Raji (cell line): ENCODE measurements around the gene SLC2A8.

ENCODE experiments used
- POLR2A ChIP-seq: IDR thresholded peaks from 2 replicates; pipeline ENCODE4 v1.6.1; 2011; ENCODE audit warnings: low read depth, low read length, control low read depth; ENCODE audit not compliant: insufficient read depth

SLC2A8 gene

DNA sequence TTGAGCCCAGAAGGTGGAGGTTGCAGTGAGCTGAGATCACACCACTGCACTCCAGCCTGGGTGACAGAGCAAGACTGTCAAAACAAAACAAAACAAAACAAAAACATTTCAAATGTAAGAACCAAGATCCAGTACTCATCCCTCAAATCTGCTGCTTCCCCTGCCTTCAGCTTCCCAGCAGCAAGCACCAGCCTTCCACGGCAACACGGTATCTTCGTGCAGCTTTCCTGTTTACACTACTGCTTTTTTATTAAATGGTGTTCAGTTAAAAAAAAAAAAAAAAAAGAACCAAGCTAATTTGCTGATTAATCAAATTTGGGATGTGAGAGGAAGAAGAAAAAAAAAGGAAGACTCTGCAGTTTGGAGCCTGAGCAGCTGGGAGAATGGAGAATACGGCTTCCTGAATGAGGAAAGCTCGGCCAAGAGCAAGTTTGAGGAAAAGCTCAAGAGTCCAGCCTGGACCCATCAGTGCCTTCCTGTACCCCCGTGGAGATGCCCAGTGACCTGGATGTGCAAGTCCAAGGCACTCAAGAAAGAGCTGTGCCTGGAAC lies 28.0 kb upstream of the SLC2A8 start:
- TF ChIP-seq POLR2A, result no peak

DNA sequence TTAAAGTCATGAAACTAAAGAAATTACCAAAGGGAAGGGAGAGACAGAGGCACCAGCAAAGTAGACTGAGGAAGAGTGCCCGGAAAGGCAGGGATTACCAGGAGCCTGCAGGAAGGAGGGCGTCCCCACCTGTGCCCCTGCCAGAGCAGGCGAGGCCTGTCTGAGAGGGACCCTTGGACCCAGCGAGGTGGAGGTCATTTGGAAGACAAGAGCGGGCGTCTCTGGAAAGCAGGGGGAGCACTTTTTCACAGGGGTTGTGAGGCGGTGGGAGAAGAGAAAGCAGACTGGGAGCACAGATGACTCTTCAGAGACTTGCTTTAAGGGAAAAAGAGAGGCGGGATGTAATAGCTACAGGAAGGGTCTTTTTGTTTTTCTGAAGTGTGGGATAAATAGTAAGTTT lies 27.5 kb upstream of the SLC2A8 start:
- no peak for TF ChIP-seq POLR2A

DNA sequence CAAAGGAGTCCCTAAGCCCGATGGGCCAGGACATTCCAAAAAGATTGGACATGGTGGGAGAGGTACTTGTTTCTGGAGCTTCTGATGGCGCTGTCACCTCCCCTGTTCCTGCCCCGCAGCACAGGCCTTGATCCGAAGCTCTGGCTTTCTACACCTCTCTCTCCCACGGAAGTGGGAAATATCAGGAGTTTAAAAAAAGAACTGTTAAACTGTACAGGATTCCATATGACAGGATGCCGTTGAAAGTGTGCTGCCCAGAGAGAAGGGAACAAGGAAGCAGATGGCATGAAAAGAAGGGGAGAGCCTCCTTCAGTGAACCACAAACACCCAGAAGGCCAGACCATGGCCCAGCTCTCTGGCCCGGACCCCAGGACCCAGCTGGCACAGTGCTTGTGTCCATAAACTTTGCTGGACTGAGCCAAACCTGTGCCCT lies 26.8 kb upstream of the SLC2A8 start:
- TF ChIP-seq POLR2A, result no peak

DNA sequence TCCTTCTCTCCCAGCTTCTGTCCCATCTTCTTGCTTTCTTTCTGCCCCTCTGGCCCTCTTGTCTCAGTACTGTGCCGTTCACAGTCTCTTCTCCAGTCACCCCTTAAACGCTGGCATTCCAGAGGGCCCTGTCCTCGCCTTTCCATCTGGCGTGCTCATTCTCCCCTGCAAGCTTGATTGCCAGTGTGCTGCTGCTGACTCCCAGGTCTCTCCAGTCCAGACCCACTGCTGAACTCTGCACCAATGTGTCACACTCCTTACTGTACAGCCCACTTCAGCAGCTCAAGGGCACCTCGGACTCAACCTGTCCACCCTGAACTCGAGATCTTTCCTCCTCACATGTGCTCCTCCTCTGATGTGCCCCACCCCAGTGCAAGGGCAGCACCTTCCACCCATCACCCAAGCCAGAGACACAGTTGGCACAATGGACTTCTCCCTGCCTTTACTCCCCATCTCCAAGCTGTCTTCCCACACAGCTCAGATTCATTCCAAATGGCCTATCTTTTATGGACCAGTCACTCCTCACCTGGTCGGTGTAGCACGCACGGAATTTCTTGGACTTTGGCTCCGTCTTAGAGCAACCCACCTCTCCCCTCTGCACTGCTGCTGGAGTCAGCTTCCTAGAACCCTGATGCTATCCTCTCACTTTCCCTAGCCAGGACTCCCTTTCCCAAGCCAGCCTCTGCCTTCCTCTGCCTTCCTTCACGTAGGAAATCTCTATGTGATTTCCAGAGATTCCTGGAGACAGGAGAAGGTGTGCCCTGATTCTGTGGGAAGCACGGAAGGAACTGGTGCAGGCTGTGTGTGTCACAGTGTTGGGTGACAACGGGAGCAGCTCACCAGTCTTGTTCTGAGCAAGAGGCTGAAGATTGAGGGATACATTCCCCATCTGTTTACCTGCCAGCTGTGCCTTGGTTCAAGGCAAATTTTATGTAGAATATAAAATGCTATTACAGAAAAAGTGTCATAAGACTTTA lies 26.0 kb upstream of the SLC2A8 start:
- TF ChIP-seq POLR2A, result no peak

DNA sequence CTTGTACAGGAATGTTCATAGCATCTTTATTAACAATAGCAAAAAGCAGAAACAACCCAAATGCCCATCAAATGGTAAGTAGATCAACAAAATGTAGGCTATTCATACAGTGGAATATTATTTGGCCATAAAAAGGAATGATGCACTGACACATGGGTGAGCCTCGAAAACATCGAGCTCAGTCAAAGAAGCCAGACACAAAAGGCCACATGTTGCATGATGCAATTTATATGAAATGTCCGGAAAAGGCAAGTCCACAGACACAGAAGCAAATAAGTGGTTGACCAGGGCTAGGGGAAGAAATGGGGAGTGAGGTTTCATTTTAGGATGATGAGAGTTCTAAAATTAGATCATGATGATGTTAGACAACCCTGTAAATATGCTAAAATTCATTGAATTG lies 16.5 kb upstream of the SLC2A8 start:
- no peak for TF ChIP-seq POLR2A

DNA sequence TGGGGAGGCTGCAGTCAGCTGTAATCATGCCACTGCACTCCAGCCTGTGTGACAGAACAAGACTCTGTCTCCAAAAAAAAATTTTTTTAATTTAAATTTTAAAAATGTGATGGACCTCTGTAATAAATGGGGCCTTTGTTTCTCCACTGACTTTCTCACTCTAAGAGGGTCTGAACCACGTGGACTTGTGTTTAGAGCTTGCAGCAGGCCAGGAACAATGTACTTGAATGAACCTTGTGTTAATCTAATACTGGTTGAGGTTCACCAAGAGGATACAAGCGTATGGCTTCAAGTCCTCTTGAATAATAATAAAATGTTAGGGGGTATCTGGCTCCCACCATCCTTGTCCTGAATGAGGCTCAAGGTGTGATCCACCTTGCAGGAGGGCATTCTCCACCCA lies 14.4 kb upstream of the SLC2A8 start:
- TF ChIP-seq POLR2A, result no peak

DNA sequence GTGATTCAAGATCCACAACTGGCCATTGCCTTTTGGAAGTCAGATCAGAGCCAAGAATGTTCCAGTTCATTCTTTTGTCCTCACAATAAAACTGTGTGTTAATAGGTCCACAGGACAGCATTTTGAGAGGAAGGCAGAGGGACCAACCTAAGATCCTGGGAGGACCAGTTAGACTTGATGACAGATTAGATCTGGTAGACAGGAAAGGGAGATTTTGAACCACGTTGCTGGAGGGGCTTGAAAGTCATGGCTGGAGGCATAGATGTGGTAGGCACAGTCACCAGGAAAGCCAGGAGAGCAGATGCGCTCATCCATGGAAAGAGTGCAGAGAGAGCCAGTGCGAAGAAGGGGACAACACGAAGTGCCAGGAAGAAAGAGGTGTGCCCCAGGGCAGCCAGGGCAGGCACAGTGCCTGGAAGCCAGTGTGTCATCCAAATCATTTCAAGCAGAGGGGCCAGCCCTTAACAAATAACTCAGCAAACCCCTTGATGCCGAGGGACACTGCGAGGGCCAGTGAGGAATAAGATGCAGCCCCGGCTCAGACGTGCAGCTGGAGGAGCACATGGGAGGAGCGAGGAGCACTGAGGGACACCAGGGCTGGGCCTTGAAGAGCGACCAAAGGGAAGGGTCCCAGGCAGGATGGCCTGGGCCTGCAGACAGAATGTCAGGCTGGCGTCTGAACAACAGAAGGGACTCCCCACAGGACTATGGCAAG lies 12.8 kb upstream of the SLC2A8 start:
- no peak for TF ChIP-seq POLR2A

DNA sequence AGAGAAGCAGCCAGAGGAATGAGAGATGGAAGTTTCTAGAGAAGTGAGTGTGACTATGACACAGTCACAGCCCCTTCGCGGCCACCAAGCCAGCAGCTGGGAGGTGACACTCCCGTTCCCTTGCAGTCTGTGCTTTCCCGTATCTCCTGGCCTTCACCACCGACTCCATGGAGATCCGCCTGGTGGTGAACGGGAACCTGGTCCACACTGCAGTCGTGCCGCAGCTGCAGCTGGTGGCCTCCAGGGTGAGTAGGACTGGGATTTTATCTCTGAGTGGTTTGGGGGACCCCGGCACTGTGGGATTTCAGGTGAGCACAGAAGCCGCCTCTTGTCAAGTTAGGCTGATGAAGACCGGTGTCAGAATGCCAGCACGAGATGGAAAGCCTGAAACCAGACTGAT lies 12.1 kb upstream of the SLC2A8 start:
- TF ChIP-seq POLR2A, result no peak

DNA sequence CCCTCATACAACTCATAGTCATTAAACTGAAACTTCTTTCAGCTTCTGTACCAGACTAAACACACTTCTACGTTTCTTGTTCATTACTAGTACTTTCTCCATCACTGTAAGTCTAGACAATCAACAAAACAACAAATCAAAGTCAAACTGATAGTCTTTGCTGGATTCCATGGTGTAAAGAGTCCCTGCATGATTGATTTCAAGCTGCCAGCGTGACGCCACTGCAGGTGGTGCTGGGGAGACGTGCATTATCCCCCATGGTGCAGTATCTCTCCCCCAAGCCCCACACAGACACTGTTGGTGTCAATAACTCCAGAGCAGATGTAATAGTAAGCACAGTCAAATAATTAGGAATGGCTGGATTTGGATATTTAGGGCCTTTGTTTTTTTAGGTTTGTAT lies 10.7 kb upstream of the SLC2A8 start:
- no peak for TF ChIP-seq POLR2A

DNA sequence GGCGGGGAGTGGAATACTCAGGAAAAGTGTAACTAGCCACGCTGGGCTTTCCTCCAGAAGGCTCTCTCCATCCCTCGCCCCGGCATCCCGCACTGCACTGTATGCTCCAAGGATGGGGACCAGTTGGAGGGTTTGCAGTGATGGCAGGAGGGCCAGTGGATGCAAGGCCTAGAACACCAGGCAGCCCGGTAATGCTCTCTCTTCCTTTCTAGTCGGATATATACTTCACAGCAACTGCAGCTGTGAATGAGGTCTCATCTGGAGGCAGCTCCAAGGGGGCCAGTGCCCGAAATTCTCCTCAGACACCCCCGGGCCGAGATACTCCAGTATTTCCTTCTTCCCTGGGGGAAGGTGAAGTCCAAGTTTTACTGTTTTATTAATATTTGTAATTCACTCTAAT lies 10.0 kb upstream of the SLC2A8 start:
- TF ChIP-seq POLR2A, result no peak

DNA sequence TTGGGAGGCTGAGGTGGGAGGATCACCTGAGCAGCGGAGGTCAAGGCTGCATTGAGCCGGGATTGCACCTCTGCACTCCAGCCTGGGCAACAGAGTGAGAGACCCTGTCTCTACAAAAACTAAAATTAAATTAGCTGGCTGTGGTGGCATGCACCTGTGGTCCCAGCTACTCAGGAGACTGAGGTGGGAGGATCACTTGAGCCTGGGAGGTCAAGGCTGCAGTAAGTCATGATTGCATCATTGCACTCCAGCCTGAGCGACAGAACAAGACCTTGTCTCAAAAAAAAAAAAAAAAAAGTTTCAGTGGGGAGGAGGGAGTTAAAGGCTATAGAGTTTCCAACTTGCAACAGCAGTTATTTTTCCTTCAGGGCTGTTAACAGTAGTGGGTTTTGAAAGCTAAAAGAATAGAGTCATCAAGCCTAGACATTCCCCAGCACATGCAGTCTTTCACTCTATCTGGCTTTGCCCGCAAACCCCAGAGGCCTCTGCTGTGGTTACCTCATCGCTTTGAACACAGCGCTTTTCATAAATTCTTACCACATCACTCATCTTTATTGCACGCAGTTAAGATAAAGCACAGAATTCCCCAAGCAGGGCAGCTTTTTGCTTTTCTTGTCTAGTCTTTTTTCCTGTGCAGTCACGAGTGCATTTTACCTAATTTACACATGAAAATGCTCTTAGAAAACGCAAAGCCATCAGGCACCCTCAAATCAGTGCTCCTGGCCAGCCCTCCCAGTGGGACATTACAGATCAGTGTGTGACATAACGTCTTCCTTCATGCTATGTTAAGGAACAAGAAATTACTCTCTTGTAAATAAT lies 8.7 kb upstream of the SLC2A8 start:
- TF ChIP-seq POLR2A, result no peak

DNA sequence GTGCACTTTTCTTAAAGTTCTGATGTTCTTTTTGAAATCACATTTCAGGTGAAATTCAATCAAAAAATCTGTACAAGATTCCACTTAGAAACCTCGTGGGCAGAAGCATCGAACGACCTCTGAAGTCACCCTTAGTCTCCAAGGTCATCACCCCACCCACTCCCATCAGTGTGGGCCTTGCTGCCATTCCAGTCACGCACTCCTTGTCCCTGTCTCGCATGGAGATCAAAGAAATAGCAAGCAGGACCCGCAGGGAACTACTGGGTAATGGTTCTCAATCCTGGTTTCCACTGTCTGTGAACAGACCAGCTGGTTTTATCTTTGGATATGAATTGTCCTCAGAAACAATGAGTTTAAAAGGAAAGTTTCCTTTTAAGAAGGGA lies 8.1 kb upstream of the SLC2A8 start:
- TF ChIP-seq POLR2A, result no peak

DNA sequence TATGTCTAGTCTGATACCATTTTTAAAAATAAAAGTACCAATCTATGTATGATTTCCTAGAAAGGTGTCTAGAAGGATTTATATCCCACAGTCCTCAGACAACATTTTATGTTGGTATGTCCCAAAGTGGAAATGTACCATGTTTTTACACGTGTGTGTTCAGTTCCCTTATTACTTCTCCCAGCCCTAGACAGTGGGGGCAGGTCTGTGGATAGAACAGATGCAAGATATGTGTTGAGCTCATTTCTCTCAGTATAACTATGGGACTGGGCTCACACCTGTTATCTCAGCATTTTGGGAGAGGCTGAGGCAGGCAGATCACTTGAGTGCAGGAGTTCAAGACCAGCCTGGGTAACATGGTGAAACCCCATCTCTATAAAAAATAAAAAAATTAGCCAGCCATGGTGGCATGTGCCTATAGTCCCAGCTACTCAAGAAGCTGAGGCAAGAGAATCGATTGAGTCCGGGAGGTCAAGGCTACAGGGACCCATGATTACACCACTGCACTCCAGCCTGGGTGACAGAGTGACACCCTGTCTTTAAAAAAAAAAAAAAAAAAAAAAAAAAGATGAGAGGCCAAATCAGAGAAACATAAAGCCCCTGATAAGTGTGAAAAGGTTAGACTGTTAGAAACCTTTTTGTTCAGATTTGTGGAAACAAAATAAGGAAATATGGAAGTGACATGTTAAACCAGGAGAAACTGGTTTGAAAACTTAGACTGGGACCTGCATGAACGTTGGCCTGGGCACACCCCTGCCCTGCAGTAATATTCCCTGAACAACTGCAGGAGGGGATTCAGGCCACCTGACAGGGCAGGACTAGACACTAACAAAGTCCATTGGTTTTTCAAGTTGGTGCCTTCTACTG lies 7.4 kb upstream of the SLC2A8 start:
- no peak for TF ChIP-seq POLR2A

DNA sequence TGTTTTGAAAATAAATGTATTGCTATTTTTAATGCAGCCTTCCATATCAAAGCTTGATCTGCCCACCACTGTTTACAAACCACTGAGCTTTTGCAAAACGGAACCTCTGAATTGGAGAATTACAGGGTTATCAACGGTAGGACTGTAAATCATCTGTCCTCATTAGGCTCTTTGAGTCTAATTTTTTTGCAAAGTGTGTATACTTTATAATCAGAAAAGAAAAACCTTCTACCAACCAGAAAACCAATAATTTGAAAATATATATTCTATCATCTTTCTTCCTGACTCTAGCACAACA lies 6.8 kb upstream of the SLC2A8 start:
- TF ChIP-seq POLR2A, result no peak
